Activated CD4-positive, CD25-positive, alpha-beta regulatory T cell (primary cell): ENCODE results near the gene KCNH5.

Experiments used
- DNase-seq, 4 experiments: peaks; one replicate each; lab custom pipeline; 2025; lab: John Stamatoyannopoulos, UW

KCNH5 gene

GRCh38 chr14:62674563-62675237 is 370.6 kb downstream of the KCNH5 start:
- DNase-seq: no peak

- DNase-seq: no peak
Observed at GRCh38 chr14:62673014-62673755, 372.1 kb downstream of the KCNH5 start.

- DNase-seq: no peak
Observed at GRCh38 chr14:62670526-62670925, 374.7 kb downstream of the KCNH5 start.

GRCh38 chr14:62667421-62667914 is 377.8 kb downstream of the KCNH5 start:
- no peak for DNase-seq

GRCh38 chr14:62665286-62665685 is 380.0 kb downstream of the KCNH5 start:
- no peak for DNase-seq

GRCh38 chr14:62663456-62663821 is 381.8 kb downstream of the KCNH5 start:
- no peak for DNase-seq

GRCh38 chr14:62662811-62663455 is 382.3 kb downstream of the KCNH5 start:
- DNase-seq: no peak

GRCh38 chr14:62661818-62662217 is 383.4 kb downstream of the KCNH5 start:
- DNase-seq: no peak

GRCh38 chr14:62658631-62659030 is 386.6 kb downstream of the KCNH5 start:
- no peak for DNase-seq

GRCh38 chr14:62657376-62657775 is 387.9 kb downstream of the KCNH5 start:
- DNase-seq: no peak

GRCh38 chr14:62655166-62655565 is 390.1 kb downstream of the KCNH5 start:
- no peak for DNase-seq

GRCh38 chr14:62654641-62655040 is 390.6 kb downstream of the KCNH5 start:
- no peak for DNase-seq
